HG03342 (cell line): ENCODE data around the gene EDA.

ENCODE experiments used
- ATAC-seq: cut with Tn5 transposase; IDR thresholded peaks from one replicate; pipeline ENCODE4 v1.9.1; 2021; ENCODE audit warnings: mild to moderate bottlenecking, moderate library complexity; ENCODE audit not compliant: unreplicated experiment

EDA gene

DNA sequence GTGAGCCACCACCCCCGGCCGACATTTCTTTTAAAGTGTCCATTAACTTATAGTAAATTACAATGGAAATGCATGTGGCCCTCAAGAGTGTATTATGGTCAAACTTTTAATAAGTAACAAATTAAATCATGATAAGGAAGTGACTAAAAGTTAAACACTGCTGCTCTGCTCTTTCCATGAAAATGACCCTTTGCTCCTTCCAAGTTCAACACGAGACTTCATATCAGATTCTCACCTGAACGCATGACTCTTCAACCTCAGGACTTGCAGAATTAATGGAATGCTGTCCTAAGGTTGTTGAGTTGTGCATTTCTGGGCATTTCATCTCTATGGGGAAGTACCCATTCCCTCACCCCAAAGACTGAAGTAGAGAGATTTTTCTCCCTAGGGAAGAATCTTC, 406.7 kb downstream of the EDA start:
- ATAC-seq, result no peak

DNA sequence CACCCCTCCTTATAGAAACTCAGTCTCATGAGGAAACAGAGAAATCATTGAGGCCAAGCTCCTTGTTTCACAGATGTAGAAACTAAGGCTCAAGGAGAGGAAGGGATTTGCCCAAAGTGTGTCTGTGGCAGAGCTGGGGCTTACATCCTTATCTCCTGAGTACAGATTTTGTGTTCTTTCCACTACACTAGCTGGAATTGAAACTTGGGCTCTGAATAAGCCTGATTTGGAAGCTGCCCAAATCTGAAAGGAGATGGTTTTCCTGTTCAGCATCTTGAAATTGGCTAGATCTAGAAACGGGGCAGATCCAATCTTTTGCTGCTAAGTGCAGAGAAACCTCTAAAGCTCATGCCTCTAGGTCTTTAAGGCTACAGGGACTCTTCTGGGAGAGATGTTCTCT, 409.6 kb downstream of the EDA start:
- ATAC-seq, result no peak

DNA sequence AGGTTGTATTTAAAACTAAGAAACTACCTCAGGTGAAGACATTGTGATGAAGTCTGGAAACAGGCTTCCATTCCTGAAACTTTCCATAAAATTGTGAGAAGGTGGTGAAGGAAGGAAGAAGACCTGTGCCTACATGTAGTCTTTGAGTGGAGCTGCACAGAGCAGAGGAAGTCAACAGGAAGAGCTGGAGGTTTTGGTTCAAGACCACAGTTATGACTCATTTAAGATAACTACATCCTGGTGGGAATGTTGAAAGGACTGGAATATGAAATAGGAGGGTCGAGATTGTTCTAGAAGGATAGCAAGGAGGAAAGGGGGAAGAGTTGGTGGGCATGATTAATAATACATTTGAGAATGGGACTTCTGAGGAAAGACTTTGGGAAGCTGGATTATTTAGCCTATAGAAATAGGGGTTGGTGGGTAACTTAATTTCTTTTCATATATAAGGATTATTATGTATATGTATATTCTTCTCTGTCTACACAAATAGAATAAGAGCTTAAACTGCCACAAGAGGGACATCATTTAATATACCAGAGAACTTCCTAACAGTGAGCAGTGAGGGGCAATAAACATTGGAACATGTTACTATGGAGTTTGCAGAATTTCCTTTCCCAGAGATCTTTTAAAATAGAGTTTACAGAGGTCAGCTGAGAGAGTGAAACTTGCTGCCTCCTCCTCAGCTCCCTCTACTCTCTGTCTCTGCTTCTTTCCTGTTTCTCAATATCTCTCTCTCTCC, 410.4 kb downstream of the EDA start:
- no peak for ATAC-seq

DNA sequence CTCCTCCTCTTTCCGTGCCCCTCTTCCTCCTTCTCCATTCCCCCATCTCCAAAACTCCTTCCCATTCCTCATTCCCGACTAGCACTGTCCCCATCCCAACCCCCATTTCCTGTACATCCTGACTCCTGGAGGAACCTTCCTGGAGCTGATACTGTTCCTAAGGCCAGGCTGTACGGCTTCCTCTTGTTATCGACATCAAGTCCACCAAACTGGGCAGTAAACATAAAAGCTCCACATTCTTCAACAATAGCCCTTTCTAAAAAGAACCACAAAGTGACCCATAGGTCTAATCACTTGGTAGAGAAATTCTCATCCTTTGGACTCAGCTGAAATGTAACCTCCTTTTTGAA, 410.9 kb downstream of the EDA start:
- ATAC-seq, result no peak

DNA sequence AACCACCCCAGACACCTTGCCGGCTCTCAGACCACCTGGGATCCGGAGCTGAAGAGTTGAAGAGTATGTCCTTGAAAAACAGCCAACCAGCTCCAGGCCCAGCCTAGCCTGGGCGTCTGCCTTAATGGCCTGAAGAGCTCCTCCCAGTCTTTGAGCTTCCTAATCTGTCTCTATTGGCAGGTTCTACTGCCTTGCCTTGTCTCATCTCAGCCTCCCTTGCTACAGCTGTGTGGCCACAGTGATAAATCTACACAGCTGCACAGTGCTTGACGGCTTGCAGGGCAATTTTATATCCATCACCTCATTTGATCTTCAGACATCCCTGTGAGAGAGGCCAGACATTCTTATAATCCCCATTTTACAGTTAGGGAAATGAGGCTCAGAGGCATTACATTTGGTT, 413.9 kb downstream of the EDA start:
- ATAC-seq, result no peak

DNA sequence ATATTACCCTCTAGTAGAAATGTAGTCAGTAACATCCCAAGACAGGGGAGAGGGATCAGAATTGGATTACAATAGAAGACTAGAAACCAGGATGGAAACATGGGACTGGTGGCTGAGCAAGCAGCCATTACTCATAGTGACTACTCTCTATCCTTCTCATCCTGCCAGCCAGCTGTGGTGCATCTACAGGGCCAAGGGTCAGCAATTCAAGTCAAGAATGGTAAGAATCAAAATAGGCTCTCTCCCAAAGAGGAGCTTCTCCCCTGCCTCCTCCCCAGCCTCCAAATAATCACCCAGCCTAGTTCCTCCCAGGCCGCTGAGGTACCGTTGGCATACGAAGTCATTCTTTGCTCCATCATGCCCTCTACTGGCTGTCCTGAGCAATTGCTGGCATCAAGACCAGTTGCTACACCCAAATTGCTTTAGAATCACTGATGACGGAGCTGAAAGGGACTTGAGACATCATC, 414.4 kb downstream of the EDA start:
- ATAC-seq, result peak; percentile 71

DNA sequence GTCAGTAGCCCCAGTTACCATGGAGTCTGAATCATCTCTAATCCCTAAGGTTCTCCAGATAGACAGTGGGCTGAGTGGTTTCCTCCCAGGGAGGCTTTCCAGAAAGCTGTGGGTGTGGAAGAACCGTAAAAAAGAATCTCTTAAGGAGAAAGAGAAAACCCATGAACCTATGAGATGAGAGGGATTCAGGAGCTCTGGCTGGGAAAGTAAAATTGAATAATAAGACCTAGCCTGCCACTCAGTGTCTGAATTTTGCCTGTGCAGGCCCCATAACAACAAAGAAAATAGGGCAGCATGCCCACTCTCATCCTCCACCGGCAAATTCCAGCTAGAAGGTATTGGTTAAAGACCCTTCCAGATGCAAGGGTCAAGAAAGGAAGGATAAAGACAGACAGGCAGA, 416.9 kb downstream of the EDA start:
- no peak for ATAC-seq

DNA sequence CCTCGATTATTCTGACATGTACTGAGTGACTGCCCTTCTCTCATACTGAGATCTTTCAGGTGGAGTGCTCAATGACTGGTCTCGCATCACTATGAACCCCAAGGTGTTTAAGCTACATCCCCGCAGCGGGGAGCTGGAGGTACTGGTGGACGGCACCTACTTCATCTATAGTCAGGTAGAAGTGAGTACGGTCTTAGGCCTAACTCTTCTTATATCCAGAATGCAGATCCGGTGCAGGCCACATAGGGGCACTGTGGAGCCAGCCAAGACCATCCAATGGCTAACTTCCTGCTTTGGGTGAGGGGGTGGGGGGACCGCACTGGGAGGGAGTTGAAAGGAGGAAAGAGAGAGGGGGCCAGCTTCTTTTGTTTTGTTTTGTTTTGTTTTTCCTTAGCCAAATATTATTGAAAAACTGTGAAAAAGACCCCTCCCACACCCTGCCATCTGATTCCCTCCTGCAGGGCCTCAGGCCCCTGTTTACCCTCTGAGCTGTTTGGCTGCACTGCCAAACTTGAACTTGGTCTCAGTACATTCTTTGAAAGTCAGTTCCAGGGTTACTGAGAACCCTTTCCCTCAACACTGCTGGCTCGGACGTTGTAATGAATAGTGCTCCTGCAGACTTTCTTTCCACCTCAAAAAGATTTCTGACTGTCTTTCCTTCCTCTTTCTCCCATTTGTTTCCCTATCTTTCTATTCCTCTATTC, 417.6 kb downstream of the EDA start:
- no peak for ATAC-seq

DNA sequence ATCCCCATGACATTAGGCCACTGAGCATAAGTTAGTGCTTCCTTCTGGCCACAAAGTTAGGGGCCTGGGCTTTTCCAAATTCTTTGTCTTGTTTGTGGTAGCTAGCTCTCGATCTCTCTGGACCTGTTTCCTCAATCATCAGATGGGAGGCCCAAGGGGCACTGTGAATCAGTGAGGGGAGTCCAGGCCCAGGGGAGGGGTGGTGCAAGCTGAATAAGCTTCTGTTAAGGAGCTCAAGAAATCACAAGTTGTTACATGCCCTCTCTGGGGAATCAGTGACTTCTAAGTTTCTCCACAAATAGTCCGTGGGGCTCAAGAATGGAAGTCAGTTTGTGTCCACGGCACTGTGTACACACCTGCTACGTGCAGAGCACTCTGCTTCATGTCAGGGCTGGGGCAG, 418.7 kb downstream of the EDA start:
- ATAC-seq, result no peak

DNA sequence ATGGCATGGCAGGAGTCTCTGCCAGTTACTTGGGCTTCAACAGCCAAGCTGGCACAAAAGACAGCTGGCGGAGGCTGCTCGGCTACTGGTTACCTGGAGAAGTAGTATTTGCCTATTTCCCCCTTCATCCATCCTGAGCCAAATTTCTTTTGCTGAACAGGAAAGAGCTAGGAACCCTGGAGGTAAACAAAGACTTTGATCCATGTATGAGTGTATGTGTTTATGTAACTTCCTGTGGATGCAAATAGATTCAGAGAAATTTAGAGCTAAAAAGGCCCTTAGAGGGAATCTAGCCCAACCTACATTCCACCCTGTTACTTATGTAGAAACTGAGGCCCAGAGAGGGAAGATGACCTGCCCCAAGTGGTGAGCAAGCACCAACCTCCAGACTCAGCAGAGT, 422.6 kb downstream of the EDA start:
- ATAC-seq, result no peak

DNA sequence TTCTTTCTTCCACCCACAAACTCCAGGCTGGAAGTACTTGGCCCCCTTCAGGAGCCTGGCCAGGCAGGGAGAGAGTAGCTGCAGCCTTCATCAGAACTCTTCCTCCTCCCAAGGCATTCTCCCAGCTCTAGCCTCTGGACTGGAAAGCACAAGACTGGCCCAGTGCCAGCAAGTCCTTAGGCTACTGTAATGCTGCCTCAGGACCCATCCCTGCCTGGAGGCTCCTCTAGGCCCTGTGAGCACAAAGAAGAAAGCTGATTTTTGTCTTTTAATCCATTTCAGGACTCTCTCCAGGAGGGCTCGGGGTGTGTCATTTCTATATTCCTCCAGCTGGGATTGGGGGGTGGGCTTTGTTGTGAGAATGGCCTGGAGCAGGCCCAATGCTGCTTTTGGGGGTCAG, 423.0 kb downstream of the EDA start:
- ATAC-seq, result no peak

DNA sequence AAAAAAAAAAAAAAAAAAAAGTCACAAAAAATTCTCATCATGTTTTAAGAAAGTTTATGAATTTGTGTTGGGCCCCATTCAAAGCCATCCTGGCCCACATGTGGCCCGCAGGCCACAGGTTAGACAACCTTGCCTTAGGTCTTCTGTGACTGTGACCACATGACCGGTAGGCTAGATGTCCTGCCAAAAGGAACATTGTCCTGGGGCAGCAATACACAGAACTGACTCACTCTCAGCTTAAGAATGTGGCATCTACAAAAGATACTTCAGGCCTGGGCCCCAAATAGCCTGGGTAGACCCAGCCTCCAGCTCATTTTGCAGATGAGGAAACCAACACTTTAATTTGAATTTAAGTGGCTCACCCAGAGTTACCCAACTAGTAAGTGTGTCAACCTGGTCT, 423.8 kb downstream of the EDA start:
- ATAC-seq, result no peak

DNA sequence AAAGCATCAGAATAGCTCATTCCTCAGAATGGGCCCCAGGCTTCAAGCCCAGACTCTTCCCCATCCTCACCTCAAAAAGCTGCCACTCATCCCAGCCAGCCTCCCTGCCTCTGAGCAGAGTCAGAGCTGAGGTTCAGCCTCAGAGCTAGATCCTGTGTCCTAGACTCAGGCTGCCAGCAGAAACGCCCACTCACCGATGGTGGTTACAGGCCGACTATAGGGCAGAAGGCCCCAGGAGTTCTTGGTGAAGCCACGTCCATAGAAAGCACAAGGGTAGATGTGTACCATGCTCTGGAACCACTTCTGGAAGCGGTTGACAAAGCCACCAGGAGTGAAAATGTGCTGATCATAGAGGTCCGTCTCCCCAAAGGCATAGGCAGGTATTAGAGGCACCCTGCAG, 426.1 kb downstream of the EDA start:
- no peak for ATAC-seq

DNA sequence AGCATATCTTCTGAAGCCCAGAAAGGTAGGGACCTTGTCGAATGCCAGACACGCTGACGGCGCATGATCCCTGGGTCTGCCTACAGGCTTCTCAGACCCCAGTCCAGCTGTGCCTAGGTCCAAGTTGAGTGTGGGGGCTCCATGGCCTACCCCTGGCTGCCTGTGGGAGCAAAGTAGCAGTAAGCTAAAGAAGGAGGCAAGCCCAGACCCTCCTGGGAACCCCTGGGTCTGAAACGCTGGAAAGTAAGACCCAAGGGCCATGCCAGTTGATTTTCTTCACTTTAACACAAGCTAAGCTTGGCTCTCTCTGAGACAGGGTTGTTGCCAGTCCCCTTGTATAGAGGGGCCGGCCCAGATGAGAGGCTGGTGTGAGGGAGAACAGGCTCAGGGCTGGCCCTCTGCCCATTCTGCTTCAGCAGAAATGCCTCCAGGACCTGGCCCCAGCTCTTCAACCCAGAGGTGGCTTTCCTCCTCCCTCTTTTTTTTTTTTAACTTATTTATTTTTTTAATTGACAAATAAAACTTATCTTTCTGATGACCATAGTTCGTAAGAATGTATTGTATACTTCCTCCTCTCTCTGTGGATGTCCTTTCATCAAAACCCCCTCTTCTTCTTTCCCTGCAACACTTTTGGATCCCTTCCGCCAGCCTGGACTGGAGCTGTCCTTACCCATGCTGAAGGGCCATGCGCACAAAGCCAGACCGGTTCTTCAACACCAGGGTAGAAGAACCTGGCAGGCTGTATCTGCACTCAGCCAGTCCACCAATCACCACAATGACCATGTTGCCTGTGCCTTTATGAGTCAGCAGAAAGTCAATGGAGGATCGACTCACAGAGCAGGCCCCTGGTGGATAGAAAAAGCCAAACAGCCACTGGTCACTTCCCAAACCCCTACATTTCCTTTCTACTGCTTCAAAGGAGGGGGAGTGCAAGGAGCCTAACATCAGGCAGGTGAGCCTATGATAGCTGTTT, 426.8 kb downstream of the EDA start:
- ATAC-seq, result no peak

DNA sequence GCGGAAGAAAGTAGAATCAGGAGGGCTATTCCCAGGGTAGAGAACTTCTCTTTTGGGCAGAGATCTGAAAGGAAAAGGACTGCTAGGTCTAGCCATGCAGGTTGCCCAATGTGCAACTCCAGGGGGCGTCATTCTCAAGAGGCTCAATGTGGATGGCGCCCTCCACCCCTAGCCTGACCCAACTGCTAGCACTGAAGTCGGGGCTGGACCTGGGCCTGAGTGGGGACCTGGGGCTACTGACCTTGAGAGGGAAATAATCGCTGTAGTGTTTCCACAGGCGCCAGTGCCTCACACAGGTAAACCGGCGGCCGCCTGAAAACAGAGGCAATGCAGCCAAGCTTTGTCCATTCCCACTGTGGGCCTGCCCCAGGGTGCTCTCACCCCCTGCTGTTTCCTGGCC, 427.8 kb downstream of the EDA start:
- ATAC-seq, result no peak

DNA sequence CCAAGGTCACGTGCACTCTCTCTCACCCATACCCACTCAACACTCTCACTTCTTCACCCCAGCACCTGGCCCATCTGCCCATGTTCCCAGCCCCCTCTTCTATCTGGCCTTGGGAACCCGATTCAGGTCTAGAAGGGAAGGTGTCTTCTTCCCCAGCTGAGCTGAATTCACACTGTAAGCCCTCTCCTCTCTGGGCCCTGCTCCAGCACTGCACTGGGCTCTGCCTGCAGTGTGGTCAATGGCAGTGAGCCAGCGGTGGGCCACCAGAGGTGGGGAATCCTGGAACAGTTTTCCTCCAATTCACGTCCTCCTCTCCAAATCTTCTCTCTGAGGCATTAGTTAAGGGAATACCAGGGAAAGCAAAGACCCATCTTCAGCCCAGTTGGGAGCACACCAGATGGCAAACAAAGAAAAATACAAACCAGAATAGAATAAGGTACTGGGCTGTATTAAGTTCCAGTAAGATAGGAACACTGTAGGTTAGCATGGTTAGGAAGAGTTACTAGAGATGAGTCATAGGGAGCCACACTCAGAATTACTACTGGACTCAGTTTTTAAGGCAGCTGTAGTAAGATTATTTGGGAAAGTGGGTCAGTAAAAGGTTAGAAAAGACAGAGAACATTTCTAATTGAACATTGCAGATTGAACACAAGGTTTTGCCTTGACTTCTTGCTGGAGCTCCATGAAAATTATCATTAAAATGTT, 428.8 kb downstream of the EDA start:
- no peak for ATAC-seq

DNA sequence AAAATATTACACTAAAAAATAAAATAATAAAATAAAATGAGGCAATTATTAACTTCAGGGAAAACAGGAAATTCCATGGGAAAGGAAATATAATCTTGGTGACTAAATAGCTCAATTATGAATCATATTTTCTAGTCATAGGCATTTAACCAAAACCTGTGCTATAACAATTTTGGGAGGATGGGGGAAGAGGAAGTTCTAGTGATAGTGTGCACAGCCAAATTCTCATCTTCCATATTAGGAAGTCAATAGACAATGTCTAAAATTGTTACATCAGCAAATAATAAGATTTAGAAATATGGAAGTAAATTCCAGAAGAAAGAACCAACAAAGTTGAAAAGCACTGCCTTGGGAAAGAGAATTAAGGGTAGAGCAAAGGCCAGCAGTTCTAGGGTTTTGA, 431.1 kb downstream of the EDA start:
- ATAC-seq, result no peak

DNA sequence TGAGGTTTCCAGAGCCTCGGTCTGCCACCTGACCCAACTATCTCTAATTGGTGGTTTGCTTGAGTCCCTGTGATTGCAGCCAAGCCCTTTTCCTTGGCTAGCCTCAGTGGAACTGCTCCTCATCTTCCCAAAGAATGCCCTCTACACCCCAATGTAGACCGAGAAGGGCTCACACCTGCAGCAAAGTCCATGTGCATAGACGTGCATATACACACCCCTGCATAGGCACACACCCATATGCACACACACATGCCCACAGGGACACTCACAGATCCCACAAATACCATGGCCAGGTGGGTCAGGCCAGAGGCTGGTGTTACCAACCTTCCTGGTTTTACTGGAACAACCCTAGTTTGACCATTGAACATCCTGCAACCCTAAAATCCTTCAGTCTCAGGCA, 433.5 kb downstream of the EDA start:
- no peak for ATAC-seq

DNA sequence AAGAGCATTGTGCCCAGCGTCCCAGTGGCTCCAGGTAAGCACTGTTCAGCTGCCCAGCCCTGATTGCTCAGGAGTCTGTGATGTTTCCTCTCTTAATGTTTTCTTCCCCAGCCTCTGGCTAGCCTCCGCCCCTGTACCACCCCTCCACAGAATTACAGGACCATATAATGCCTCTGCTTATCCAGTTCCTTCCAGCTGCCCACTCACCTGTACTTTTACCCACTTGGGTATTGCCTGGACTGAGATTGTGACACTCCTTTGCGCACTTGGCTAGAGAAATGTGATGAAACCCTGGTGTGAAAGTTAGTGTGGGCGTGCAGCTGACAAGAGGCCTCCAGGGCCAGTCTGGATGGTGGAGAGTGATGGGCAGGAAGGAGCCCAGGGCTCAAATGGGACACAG, 434.0 kb downstream of the EDA start, which contains the start of gene AWAT2:
Gene AWAT2 (minus strand): TSS at position 14 of the 400 bp plus-strand sequence. CDS start 6 bp downstream, at position 8.
- no peak for ATAC-seq

DNA sequence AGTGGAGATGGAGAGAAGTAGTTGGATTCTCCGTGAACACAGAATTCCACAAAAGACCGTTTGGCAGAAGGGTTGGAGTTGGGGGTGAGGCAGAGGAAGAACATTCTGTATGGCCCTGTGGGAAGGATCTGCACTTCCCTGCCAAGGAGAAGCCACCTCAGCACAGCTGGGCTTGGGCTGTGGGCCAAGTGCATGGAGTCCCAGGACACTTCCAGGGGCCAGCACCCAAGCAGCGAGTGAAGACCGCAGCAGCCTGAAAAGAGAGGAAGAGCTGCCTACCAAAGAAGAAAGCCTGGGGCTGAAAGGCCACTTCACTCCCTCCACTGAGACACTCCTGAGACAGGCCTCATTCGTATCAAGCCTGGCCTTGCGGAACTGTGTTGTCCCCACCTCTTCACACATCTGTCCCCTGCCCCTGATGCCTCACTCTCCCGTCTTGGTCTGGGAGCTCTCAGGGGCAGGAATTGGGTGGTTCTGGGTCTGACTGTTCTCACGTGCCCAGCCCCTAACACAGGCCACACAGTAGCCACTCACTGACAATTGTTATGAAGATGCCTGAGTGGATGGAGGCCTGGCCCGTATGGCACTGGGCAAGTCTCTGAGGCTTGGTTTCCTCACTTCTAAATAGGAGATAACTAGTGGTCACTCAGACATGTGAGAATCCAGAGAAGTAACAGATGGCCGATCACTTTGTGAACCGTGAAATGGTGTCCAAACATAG, 437.1 kb downstream of the EDA start:
- no peak for ATAC-seq
